ENCODE results near the gene DSCAM. TPM values are rescaled to one million over a fixed set of nuclear protein-coding genes. Genes with fewer than 3 reads are reported as not detected.

Gene DSCAM
- total and polyA plus RNA-seq, 10 of the 15 experiments (the other 5 are each of a cell fraction or from before 2014, with no cell fraction given), result not detected

- ChIA-PET CTCF (no interaction called here), SMC1A (ENCODE audit: uncharacterized antibody, unreplicated experiment) (no interaction called here)
Measured at GRCh38 chr21:40809673-40810197, 37.2 kb downstream of the DSCAM start.

More at GRCh38 chr21:40809673-40810197, 37.2 kb downstream of the DSCAM start:
- no peak overlapping the region for H3K27ac ChIP-seq (ENCODE audit: control insufficient read depth, insufficient read depth)
- BruUV-seq (replicated peaks), result no TSS peak
- no peaks in the 10 kb centered on the region for H3K36me3 ChIP-seq (ENCODE audit: control insufficient read depth in 2 of 2, insufficient read depth in 2 of 2, low read length in 1 of 2)
- POLR2A ChIA-PET, result no interaction called here
- no peaks in the 10 kb centered on the region for H4K20me1 ChIP-seq (ENCODE audit: control insufficient read depth, insufficient read depth)
- no peaks in the 10 kb centered on the region for H3K4me1 ChIP-seq (ENCODE audit: control insufficient read depth, insufficient read depth, low read length)
- no peak overlapping the region for H3K4me3 ChIP-seq
- no peak overlapping the region for H3K4me2 ChIP-seq (ENCODE audit: control insufficient read depth, insufficient read depth)
- WGBS (ENCODE audit: insufficient coverage, insufficient replicate concordance, low lambda C conversion rate, missing lambda C conversion rate), result 19% methylated on average over 7 of the region's 7 CpGs
- no peaks in the 10 kb centered on the region for H3K27me3 ChIP-seq (replicated peaks in 1 of 2; ENCODE audit: control insufficient read depth in 2 of 2, insufficient read depth in 2 of 2, low read length in 1 of 2)
- FAIRE-seq (no peak), DNase-seq (ENCODE audit: low read depth, low spot score) (no peak), ATAC-seq (no peak)
- RAD21 ChIA-PET (ENCODE audit: unreplicated experiment), result no interaction called here
- intact Hi-C loops (cut with micrococcal nuclease; ENCODE audit: unreplicated experiment), result no loop called here
- no peak overlapping the region for H2AFZ ChIP-seq (ENCODE audit: control insufficient read depth, low read depth, low read length)
- H3K9me3 ChIP-seq (replicated peaks; ENCODE audit: control insufficient read depth, insufficient read depth, low read length), result no peaks in the 10 kb centered on the region; the same call in 2 of the 3 replicates
- no peak overlapping the region for H3K9ac ChIP-seq (ENCODE audit: control insufficient read depth, insufficient read depth, low read length)
- H3K79me2 ChIP-seq (ENCODE audit: control insufficient read depth, insufficient read depth, low read length), result no peaks in the 10 kb centered on the region
- TF ChIP-seq EP300 (IDR thresholded peaks at IDR 0.05; ENCODE audit: borderline replicate concordance in 1 of 2, control insufficient read depth in 1 of 2, low read depth in 2 of 2, low read length in 2 of 2) (no peak), EGR1 (IDR thresholded peaks at IDR 0.05; ENCODE audit: borderline replicate concordance in 1 of 2, low read depth in 2 of 2, low read length in 2 of 2) (no peak), SIX5 (IDR thresholded peaks at IDR 0.05; ENCODE audit: low read depth, low read length, severe bottlenecking) (no peak), CREB1 (IDR thresholded peaks at IDR 0.05; ENCODE audit: low read depth) (no peak), NKRF (conservative IDR thresholded peaks at IDR 0.05) (no peak), ZNF24 (IDR thresholded peaks at IDR 0.05) (no peak), ZBED1 (IDR thresholded peaks at IDR 0.05; ENCODE audit: borderline replicate concordance) (no peak), CEBPB (IDR thresholded peaks at IDR 0.05; ENCODE audit: borderline replicate concordance in 1 of 2, low read depth in 2 of 2, low read length in 2 of 2) (no peak), IKZF2 (IDR thresholded peaks at IDR 0.05) (no peak), POLR2AphosphoS5 (IDR thresholded peaks at IDR 0.05; ENCODE audit: low read length) (no peak), SPI1 (IDR thresholded peaks at IDR 0.05; ENCODE audit: borderline replicate concordance, insufficient read depth, low read depth, low read length) (no peak), ZBTB4 (CRISPR knock-in tag; IDR thresholded peaks at IDR 0.05) (no peak), STAT1 (conservative IDR thresholded peaks at IDR 0.05) (no peak), EED (IDR thresholded peaks at IDR 0.05; ENCODE audit: low read depth) (no peak), FOXM1 (IDR thresholded peaks at IDR 0.05; ENCODE audit: low read depth, low read length) (no peak)
- in situ Hi-C loops (cut with MboI), result no loop called here

All from GM12878 (cell line).